ENCODE measurements around the gene ADISSP.

ADISSP gene

DNA sequence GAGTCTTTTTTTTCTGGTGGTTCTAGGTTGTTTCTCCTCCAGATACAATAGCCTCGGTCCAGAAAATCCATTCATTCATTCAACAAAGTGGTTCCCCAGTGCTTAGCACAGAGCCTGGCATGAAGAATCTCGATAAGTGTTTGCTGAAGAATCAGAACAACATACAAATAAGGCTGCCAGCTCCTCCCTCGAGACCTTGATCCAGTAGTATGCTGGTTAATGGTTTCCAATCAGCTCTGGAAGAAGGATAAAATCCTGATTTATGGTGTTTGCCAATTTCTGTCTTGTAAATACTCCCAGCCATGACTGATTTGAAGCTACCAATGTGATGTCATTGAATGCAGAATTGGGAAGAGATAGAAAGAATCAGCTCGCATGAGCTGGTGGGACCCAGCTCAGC lies 31.8 kb downstream of the ADISSP start:
- TF ChIP-seq, protein P1, sequence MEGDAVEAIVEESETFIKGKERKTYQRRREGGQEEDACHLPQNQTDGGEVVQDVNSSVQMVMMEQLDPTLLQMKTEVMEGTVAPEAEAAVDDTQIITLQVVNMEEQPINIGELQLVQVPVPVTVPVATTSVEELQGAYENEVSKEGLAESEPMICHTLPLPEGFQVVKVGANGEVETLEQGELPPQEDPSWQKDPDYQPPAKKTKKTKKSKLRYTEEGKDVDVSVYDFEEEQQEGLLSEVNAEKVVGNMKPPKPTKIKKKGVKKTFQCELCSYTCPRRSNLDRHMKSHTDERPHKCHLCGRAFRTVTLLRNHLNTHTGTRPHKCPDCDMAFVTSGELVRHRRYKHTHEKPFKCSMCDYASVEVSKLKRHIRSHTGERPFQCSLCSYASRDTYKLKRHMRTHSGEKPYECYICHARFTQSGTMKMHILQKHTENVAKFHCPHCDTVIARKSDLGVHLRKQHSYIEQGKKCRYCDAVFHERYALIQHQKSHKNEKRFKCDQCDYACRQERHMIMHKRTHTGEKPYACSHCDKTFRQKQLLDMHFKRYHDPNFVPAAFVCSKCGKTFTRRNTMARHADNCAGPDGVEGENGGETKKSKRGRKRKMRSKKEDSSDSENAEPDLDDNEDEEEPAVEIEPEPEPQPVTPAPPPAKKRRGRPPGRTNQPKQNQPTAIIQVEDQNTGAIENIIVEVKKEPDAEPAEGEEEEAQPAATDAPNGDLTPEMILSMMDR (conservative IDR thresholded peaks at IDR 0.05; ENCODE audit: low read length): no peak
- DNase-seq (ENCODE audit: low read depth): no peak
- no peak overlapping the region for H3K4me3 ChIP-seq (ENCODE audit: low read length)

DNA sequence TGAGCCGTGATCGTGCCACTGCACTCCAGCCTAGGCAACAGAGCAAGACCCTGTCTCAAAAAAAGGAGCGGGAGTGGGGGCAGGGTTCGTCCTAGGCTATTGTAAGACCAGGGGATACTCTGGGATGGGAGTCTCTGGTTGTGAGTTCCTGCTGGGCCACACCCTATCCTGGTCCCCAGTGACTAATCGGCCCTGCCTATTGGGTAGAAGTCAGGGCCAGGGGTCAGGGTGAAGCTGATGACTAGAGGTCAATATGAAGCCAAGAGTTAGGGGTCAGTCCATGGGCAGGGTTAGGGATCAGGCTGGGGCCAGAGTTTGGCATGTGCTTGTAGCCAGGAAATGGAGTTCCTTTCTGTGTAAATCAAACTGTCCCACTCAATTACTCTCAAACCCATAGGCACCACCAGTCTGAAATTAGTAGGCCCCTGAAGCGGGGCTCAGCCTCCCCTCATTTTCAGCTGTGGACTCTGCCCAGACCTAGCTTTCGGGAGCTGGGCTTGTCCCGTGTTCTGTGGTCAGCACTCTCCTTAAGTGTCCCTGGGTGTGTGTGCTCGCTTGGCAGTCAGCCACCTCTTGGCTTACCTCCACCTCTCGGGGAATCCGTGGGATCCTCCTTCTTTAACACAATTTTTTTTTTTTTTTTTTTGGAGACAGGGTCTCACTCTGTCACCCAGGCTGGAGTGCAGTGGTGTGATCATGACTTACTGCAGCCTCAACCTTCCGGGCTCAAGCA lies 33.3 kb downstream of the ADISSP start:
- no peak overlapping the region for H3K4me3 ChIP-seq (ENCODE audit: low read length)
- TF ChIP-seq, protein P1 (conservative IDR thresholded peaks at IDR 0.05; ENCODE audit: low read length): no peak
- no peak for DNase-seq (ENCODE audit: low read depth)

DNA sequence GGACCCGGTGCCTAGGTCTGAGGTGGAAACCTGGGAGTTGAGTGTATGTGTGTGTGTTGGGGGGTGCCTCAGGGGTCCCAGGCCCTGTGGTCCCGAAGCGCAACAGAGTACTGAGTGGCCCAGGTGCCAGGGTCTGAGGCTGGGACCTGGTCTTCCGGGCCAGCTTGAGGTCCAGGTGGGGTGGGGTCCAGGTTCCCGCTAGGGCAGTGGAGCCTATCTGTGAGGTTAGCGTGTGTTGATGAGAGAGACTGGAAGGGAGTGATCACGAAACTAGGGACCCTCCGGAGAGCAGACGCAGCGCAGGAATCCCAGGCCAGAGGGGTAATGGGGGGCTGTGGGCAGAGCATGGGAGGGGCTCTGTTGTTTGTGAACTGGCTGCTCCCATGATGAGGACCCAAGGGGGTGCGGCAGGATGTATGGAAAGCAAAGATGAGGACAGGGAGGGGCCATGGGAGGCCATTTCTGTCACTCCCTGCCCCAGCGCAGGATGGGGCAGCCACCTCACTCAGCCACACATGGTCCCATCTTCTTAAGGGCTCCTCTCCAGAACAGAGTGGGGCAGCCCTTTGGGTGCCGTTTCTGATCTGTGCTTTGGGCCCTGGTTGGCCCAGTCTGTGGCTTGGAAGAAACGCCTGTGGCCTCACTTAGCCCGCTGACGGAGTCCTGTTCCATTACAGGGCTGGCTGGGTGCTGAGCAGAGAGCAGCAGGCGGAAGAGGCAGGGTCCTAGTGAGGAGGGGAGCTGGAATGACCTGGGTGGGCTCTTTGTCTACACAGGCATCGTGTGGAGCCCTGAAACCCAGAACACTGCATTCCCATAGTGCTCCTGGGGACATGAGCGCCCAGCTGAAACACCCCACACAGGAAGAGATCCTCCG lies 34.2 kb downstream of the ADISSP start:
- no peak overlapping the region for H3K4me3 ChIP-seq (ENCODE audit: low read length)
- TF ChIP-seq, protein P1 (conservative IDR thresholded peaks at IDR 0.05; ENCODE audit: low read length): no peak
- no peak for DNase-seq (ENCODE audit: low read depth)

DNA sequence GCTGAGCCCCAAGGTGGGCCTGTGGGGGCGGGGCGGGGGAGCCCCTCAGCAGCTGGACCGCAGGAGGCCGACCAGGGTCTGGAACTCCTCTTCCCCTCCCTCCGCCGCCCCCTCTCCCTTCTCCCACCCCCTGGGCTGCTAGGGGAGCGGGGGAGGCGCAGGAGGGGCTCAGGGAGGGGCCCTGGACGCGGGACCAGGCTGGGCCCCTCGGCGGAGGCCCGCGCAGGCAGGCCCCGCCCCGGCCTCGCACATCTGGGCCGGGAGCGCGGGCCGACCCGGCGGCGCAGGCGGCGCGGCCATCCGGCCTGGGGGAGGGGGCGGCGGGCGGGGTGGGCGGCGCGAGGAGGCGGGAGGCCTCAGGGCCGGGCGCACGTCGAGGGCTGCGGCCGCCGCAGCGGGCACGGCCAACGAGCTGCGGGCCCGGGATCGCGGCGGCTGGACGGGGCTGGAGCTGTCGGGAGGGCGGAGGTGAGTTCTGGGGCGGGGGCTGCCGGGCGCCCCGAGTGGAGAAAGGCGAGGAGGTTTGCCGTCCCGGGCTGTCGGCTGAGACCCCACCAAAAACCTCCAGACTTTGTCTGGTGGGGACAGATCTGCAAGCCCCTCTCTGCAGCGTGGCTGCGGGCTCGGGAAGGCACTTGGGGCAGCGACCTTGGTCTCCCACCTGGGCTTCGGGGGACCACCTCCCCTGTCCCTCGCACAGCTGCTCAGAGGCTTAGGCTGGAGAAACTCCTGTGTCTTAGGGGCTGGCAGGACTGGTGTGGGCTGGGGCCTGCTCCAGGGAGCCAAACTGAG lies 35.0 kb downstream of the ADISSP start, which contains the start of gene HSPA12B:
TSS of gene HSPA12B (plus strand) at position 359 of the 792 bp plus-strand sequence. CDS start 5,990 bp downstream, outside the sequence.
- H3K4me3 ChIP-seq (ENCODE audit: low read length): no peak within 1 kb of the TSS
- DNase-seq (ENCODE audit: low read depth): no peak
- TF ChIP-seq, protein P1 (conservative IDR thresholded peaks at IDR 0.05; ENCODE audit: low read length): no peak

DNA sequence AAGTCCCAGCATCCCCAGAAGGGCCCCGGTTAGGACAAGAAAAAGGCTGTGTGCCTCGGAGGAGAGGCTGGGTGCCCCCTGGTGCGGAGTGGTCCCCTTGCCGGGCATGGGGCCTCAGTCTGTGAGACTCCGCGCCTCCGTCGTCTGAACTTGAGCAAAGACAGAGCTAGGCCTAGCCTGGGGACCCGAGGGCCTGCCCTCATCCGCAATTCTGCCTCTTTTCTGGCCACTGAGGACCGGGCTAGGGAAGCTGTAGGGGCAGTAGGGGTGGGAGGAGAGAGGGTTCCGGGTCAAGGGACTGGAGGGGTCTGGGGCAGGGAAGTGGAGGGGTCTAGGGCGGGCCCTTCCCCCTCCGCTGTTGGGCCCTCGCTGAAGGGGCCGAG lies 35.6 kb downstream of the ADISSP start:
- TF ChIP-seq, protein P1 (conservative IDR thresholded peaks at IDR 0.05; ENCODE audit: low read length): no peak
- H3K4me3 ChIP-seq (ENCODE audit: low read length): no peak overlapping the region
- DNase-seq (ENCODE audit: low read depth): no peak

DNA sequence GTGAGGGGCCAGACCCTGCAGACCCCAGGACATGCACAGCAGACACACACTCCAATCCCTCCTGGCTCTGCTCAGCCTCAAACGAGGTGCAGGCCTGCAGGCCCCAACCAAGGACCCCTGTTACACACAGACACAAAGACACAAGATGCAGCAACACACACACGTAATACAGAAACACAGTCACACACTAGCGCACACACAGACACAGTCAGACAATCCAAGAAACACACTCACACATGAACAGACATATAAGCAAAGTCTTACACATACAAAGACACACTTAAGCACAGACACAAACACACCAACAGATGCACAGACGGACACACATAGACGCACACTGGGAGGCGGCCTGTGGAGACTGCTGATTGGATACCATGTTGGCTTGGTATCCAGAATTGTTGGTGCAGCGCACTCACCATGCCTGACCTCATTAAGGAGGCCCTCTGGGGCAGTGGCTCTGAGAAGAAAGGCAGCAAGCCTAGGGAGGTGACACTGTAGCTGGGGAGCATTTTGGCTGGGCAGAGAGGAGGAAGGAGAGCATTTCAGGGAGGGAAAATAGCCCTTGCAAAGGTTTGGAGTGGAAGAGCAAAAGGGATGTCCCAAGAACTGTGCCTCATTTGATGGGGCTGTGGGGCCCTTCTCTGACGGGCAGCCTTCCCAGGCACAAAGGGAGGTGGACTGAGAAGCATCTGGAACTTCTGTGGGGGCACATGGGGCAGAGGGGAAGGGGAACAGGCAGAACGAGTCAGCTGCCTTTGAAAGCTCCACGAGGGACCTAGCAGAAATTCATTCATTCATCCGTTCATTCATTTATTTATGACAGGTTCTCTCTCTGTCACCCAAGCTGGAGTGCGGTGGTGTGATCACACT lies 36.5 kb downstream of the ADISSP start:
- no peak overlapping the region for H3K4me3 ChIP-seq (ENCODE audit: low read length)
- DNase-seq (ENCODE audit: low read depth): no peak
- TF ChIP-seq, protein P1 (conservative IDR thresholded peaks at IDR 0.05; ENCODE audit: low read length): no peak

Measured in AG10803 (cell line).